Measurements from ENCODE around the gene FAH. TPM values are rescaled to one million over a fixed set of nuclear protein-coding genes. Genes with fewer than 3 reads are reported as not detected.

The FAH gene
- 1 to 10 TPM; 6.2 to 8.9 TPM for total RNA-seq
- polyA plus RNA-seq = 1 to 10 TPM; 5.3 to 9.3 (median 5.7) TPM
- total RNA-seq = 4.2 to 14.5 (median 5.6) reads per million in 6 experiments

DNA sequence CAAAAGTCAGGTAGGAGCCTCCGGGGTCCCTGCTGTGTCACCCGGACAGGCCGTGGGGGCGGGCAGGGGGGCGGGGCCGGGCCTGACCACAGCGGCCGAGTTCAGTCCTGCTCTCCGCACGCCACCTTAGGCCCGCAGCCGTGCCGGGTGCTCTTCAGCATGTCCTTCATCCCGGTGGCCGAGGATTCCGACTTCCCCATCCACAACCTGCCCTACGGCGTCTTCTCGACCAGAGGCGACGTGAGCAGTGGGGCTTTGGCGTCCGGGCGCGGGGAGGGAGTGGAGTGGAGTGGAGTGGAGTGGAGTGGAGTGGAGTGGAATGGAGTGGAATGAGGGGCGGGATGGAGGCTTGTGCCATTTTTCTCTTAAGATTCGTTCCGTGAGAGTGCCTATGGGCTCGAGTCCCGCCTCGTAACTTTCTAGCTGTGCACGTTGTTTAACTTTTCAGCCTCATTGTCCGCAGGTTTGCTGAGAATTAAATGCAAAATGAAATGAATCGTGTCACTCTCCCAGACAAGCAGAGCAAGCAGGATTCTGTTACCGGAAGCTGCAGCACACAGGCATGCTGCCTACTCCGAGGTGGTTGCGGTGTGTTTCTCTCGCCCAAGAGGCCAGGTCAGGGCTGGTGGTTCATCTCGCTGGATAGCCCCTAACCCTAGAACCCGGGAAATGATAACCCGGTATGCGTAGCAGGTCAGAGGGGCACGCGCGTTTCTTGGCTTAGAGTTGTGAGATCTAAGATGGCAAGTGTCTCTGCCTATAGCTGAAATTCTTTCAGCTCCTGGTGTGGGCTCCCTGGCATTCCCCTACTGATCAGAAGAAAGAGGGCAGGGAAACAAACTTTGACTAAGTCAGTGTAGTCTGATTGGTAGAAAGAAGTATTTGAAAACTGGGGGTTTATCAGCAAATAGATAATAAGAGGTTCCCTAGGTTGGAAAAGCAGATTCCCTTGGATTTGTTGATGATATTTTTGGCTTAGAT lies at the start of gene FAH:
FAH (plus strand) TSS at position 104 of the 981 bp plus-strand sequence; CDS start at position 160, 56 bp downstream.
- peaks cover 7 to 29% (median 12%) of the 10 kb centered on the region in 4 donors for H3K4me1 Mint-ChIP-seq

DNA sequence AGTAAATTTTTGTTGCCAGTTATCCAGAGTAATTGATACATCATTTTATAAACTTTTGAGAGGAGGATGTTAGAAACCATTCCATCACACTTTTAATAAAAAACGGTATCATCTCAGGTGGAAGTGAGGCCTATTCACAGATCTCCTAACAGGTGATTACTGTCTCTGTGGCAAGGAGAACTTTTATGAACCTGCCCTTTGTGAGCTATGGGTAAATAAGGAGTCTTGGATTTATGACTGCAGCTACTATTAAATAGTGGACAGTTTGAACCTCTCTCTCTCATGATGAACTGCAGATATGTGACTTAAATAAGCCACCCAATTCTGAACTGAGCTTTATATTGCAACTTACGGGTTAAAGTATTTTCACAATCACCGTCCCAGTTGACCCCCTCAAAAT lies 47.6 kb upstream of the FAH start:
- Mint-ChIP-seq H3K9me3 (no peaks in the 10 kb centered on the region), H3K36me3 (peaks cover 3 to 28% (median 4%) of the 10 kb centered on the region in 3 donors), H3K27me3 (no peaks in the 10 kb centered on the region), H3K4me3 (peak overlapping the region in 2 of 10 donors; percentile 27 to 28), H3K27ac (peak overlapping the region in 1 of 10 donors; percentile 35), H3K4me1 (peaks cover 27 to 78% (median 62%) of the 10 kb centered on the region in 4 donors)
- ATAC-seq = no peak
- DNase-seq = no peak
- POLR2A ChIA-PET = no interaction called here

More for the DNA sequence above, at the start of gene FAH:
- H3K36me3 Mint-ChIP-seq = no peaks in the 10 kb centered on the region
- ATAC-seq (peak; percentile 54 to 69), DNase-seq (peak in 8 of 10 donors; percentile 6 to 49 (median 23))
- peak within 1 kb of the TSS; percentile 84 to 92 (median 90) for H3K4me3 Mint-ChIP-seq
- POLR2A ChIA-PET = interaction anchor here (0.6 to 3.0 kb wide), 3 partner anchors 9 to 93 kb away, joined by 3 to 21 read pairs (median 3); partner anchors contain the start of gene ZFAND6
- peak within 1 kb of the TSS; percentile 77 to 95 (median 89) for H3K27ac Mint-ChIP-seq
- no peaks in the 10 kb centered on the region for H3K27me3 Mint-ChIP-seq
- no peaks in the 10 kb centered on the region for H3K9me3 Mint-ChIP-seq

DNA sequence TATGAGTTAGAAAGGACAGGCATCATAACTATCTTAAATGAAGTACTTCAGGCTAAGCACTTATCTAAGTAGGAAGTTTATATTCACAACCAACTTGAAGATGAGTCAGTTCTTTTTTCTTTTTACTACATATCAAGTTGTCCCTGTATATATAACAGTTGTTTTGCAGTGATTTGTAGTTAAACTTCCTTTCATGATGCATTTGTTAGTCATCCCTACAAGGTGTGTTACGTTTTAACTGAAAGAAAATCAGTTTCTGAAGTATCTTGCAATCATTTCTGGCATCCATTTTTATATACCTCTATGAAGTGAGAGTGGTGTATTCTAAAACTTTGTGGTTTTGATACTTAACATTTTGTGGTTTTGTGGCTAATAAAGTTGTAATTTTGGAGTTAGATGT lies 47.2 kb upstream of the FAH start:
- Mint-ChIP-seq H3K27ac (peak overlapping the region in 1 of 10 donors; percentile 35), H3K4me1 (peaks cover 30 to 78% (median 62%) of the 10 kb centered on the region in 4 donors), H3K27me3 (no peaks in the 10 kb centered on the region), H3K36me3 (peaks cover 3 to 27% (median 4%) of the 10 kb centered on the region in 3 donors), H3K9me3 (no peaks in the 10 kb centered on the region), H3K4me3 (peak overlapping the region in 2 of 10 donors; percentile 27 to 28)
- POLR2A ChIA-PET = no interaction called here
- DNase-seq = no peak
- no peak for ATAC-seq

- no peak overlapping the region for H3K4me3 Mint-ChIP-seq
- no peaks in the 10 kb centered on the region for H3K9me3 Mint-ChIP-seq
- peaks cover 3 to 22% (median 4%) of the 10 kb centered on the region in 3 donors for H3K36me3 Mint-ChIP-seq
- H3K27ac Mint-ChIP-seq = no peak overlapping the region
- no peaks in the 10 kb centered on the region for H3K27me3 Mint-ChIP-seq
- peaks cover 29 to 76% (median 64%) of the 10 kb centered on the region in 4 donors for H3K4me1 Mint-ChIP-seq
- DNase-seq = no peak
- POLR2A ChIA-PET = no interaction called here
- ATAC-seq = no peak
These were observed 46.7 kb upstream of the FAH start for GRCh38 chr15:80106051-80106450.

GRCh38 chr15:80107204-80107603 lies 45.6 kb upstream of the FAH start:
- POLR2A ChIA-PET = interaction anchor here (0.7 kb wide), 2 partner anchors 28 to 43 kb away, joined by 3 read pairs; no protein-coding TSS in a partner anchor
- ATAC-seq (no peak), DNase-seq (no peak)
- H3K36me3 Mint-ChIP-seq = peaks cover 0 to 16% (median 3%) of the 10 kb centered on the region in 3 donors
- no peaks in the 10 kb centered on the region for H3K9me3 Mint-ChIP-seq
- H3K4me1 Mint-ChIP-seq = peaks cover 25 to 76% (median 67%) of the 10 kb centered on the region in 4 donors
- H3K27me3 Mint-ChIP-seq = no peaks in the 10 kb centered on the region
- H3K4me3 Mint-ChIP-seq = no peak overlapping the region
- H3K27ac Mint-ChIP-seq = peak overlapping the region in 1 of 10 donors; percentile 13

- DNase-seq = no peak
- H3K27me3 Mint-ChIP-seq = no peaks in the 10 kb centered on the region
- peak overlapping the region in 1 of 10 donors; percentile 13 for H3K27ac Mint-ChIP-seq
- no peaks in the 10 kb centered on the region for H3K9me3 Mint-ChIP-seq
- ATAC-seq = no peak
- H3K36me3 Mint-ChIP-seq = peaks cover 0 to 12% (median 3%) of the 10 kb centered on the region in 3 donors
- H3K4me3 Mint-ChIP-seq = no peak overlapping the region
- H3K4me1 Mint-ChIP-seq = peaks cover 21 to 75% (median 67%) of the 10 kb centered on the region in 4 donors
- POLR2A ChIA-PET = no interaction called here
These were observed 45.0 kb upstream of the FAH start for GRCh38 chr15:80107774-80108173.

- Mint-ChIP-seq H3K27me3 (no peaks in the 10 kb centered on the region), H3K4me1 (peaks cover 26 to 79% (median 74%) of the 10 kb centered on the region in 4 donors), H3K36me3 (peaks cover 0 to 8% (median 2%) of the 10 kb centered on the region in 3 donors), H3K4me3 (no peak overlapping the region), H3K9me3 (no peaks in the 10 kb centered on the region), H3K27ac (peak overlapping the region in 3 of 10 donors; percentile 8 to 66 (median 29))
- ATAC-seq = no peak
- POLR2A ChIA-PET = no interaction called here
- DNase-seq = no peak
These were observed 43.4 kb upstream of the FAH start for GRCh38 chr15:80109388-80109787.

DNA sequence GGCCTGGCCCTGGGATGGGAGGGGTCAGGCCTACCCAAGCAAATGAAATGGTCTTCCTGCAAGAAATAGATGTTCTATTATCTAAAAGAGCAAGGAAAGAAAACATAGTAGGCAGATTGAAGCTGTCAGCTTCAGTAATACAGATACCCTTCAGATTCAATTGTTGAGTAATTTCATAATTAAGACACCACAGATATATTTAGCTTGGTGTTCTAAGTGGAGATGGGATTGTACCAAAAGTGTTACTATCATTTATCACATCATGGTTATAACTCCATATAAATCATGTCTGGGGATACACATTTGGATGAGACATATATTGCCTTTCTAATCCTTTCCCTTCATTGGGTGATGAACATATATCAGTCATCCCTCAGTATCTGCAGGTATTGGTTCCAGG lies 41.9 kb upstream of the FAH start:
- Mint-ChIP-seq H3K4me3 (no peak overlapping the region), H3K27me3 (no peaks in the 10 kb centered on the region), H3K27ac (no peak overlapping the region), H3K9me3 (no peaks in the 10 kb centered on the region), H3K36me3 (peaks cover 0 to 3% (median 0%) of the 10 kb centered on the region in 3 donors), H3K4me1 (peaks cover 23 to 80% (median 70%) of the 10 kb centered on the region in 4 donors)
- POLR2A ChIA-PET = no interaction called here
- ATAC-seq (no peak), DNase-seq (no peak)

- H3K36me3 Mint-ChIP-seq = peaks cover 0 to 2% (median 0%) of the 10 kb centered on the region in 3 donors
- POLR2A ChIA-PET = no interaction called here
These were observed 38.7 kb upstream of the FAH start for GRCh38 chr15:80114114-80114513.

GRCh38 chr15:80115021-80115420 lies 37.8 kb upstream of the FAH start:
- peaks cover 14 to 66% (median 44%) of the 10 kb centered on the region in 4 donors for H3K4me1 Mint-ChIP-seq
- H3K27me3 Mint-ChIP-seq = no peaks in the 10 kb centered on the region
- peaks cover 0 to 4% (median 0%) of the 10 kb centered on the region in 3 donors for H3K36me3 Mint-ChIP-seq
- POLR2A ChIA-PET = no interaction called here
- ATAC-seq (no peak), DNase-seq (no peak)
- H3K4me3 Mint-ChIP-seq = no peak overlapping the region
- no peaks in the 10 kb centered on the region for H3K9me3 Mint-ChIP-seq
- H3K27ac Mint-ChIP-seq = peak overlapping the region in 5 of 10 donors; percentile 7 to 79 (median 34)

More at GRCh38 chr15:80114114-80114513, 38.7 kb upstream of the FAH start:
- no peak for DNase-seq
- H3K4me1 Mint-ChIP-seq = peaks cover 21 to 74% (median 53%) of the 10 kb centered on the region in 4 donors
- H3K27ac Mint-ChIP-seq = peak overlapping the region in 1 of 10 donors; percentile 4
- H3K27me3 Mint-ChIP-seq = no peaks in the 10 kb centered on the region
- no peak for ATAC-seq
- no peaks in the 10 kb centered on the region for H3K9me3 Mint-ChIP-seq
- H3K4me3 Mint-ChIP-seq = no peak overlapping the region

DNA sequence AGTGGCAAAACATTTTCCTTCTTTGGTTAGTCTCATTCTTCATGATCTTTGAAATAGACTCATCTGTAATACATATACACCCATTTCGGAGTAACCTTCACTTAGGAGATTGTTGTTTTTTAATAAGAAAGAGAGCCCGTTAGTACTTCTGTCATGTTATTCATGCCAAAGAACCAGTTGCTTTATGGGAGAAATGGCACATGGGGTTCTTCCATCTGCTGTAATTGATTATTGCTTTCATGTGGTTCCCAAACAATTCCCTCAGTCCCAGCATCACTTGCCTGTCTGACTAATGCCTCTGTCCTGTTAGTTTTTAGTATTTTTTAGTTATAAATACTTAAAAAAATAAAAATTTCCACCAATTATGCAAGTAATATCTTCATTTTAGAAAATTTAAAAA lies 33.8 kb upstream of the FAH start:
- H3K9me3 Mint-ChIP-seq = no peaks in the 10 kb centered on the region
- no peak overlapping the region for H3K4me3 Mint-ChIP-seq
- ATAC-seq = no peak
- peaks cover 5 to 41% (median 20%) of the 10 kb centered on the region in 3 donors for H3K36me3 Mint-ChIP-seq
- no peak overlapping the region for H3K27ac Mint-ChIP-seq
- H3K27me3 Mint-ChIP-seq = no peaks in the 10 kb centered on the region
- peaks cover 8 to 36% (median 24%) of the 10 kb centered on the region in 4 donors for H3K4me1 Mint-ChIP-seq
- POLR2A ChIA-PET = no interaction called here
- no peak for DNase-seq

DNA sequence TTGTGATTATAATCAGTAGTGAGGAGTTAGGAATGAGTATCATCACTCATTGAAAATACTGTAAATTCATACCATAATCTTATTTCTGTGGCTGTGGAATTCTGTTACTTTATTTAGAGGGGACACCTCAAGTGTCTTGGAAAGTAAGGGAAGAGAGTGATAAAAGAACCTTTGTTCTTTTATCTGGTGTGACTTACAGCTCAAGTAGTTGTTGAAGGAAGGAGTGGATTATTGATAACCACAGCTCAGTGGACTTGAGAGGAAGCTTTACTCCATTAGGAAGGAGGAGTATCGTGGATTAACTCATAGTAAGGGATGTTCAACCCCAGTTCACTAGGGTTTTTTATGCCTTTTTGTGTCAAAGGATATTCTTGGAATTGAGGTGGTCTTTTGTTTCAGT lies 32.2 kb upstream of the FAH start:
- POLR2A ChIA-PET = no interaction called here
- Mint-ChIP-seq H3K27ac (no peak overlapping the region), H3K9me3 (no peaks in the 10 kb centered on the region), H3K4me3 (no peak overlapping the region), H3K27me3 (no peaks in the 10 kb centered on the region), H3K36me3 (peaks cover 5 to 54% (median 21%) of the 10 kb centered on the region in 3 donors), H3K4me1 (peaks cover 5 to 20% (median 10%) of the 10 kb centered on the region in 4 donors)
- ATAC-seq = no peak
- DNase-seq = no peak

GRCh38 chr15:80121546-80121945 lies 31.3 kb upstream of the FAH start:
- Mint-ChIP-seq H3K4me1 (peaks cover 5 to 15% (median 9%) of the 10 kb centered on the region in 4 donors), H3K27me3 (no peaks in the 10 kb centered on the region), H3K9me3 (no peaks in the 10 kb centered on the region), H3K36me3 (peaks cover 5 to 63% (median 30%) of the 10 kb centered on the region in 3 donors), H3K4me3 (no peak overlapping the region), H3K27ac (no peak overlapping the region)
- ATAC-seq (no peak), DNase-seq (no peak)
- POLR2A ChIA-PET = no interaction called here

Data from naive thymus-derived CD8-positive, alpha-beta T cell (primary cell).